GM23338 (cell line): Measurements from ENCODE around the gene WNT11. TPM values are rescaled to one million over a fixed set of nuclear protein-coding genes. Genes with fewer than 3 reads are reported as not detected.

Experiments
- ATAC-seq: fragments of 200-7000 bp; cut with Tn5 transposase; 3 replicates; pipeline ENCODE4 v1.9.1; 2020
- DNase-seq: peaks from one replicate; pipeline ENCODE4 v3.0.0-alpha.2; 2015; ENCODE audit warnings: low spot score
- H2AFZ ChIP-seq: fragments of 200-600 bp; sonication (generic); 2 replicates; pipeline ENCODE4 v1.8.0; 2016; ENCODE audit warnings: antibody characterized with exemption, mild to moderate bottlenecking, moderate library complexity
- H3F3A ChIP-seq: fragments of 200-600 bp; sonication (generic); replicated peaks from 2 replicates; pipeline ENCODE4 v1.8.0; 2017; ENCODE audit warnings: antibody characterized with exemption, mixed run types, low read depth
- H3K27ac ChIP-seq: fragments of 200-600 bp; sonication (generic); 2 replicates; pipeline ENCODE4 v1.6.1; 2016; ENCODE audit warnings: low read depth
- H3K27me3 ChIP-seq: fragments of 200-600 bp; sonication (generic); 2 replicates; pipeline ENCODE4 v1.8.0; 2016; ENCODE audit warnings: mild to moderate bottlenecking, mixed run types, moderate library complexity; ENCODE audit not compliant: insufficient read depth
- H3K36me3 ChIP-seq: fragments of 200-600 bp; sonication (generic); 2 replicates; pipeline ENCODE4 v1.8.0; 2016; ENCODE audit warnings: mild to moderate bottlenecking; ENCODE audit not compliant: insufficient read depth
- H3K4me1 ChIP-seq: fragments of 200-600 bp; sonication (generic); 2 replicates; pipeline ENCODE4 v1.8.0; 2016; ENCODE audit warnings: mild to moderate bottlenecking, moderate library complexity; ENCODE audit not compliant: insufficient read depth
- H3K4me2 ChIP-seq: fragments of 200-600 bp; sonication (generic); 2 replicates; pipeline ENCODE4 v1.7.1; 2017; ENCODE audit warnings: mixed run types
- H3K4me3 ChIP-seq: fragments of 200-600 bp; sonication (generic); 2 replicates; pipeline ENCODE4 v1.6.1; 2016; ENCODE audit warnings: mixed run types
- H3K79me2 ChIP-seq: fragments of 200-600 bp; sonication (generic); replicated peaks from 2 replicates; pipeline ENCODE4 v1.8.0; 2017; ENCODE audit warnings: mild to moderate bottlenecking; ENCODE audit not compliant: insufficient read depth
- H3K9me2 ChIP-seq: fragments of 200-600 bp; sonication (generic); 2 replicates; pipeline ENCODE4 v1.8.0; 2017; ENCODE audit not compliant: insufficient read depth
- H4K20me1 ChIP-seq: fragments of 200-600 bp; sonication (generic); replicated peaks from 2 replicates; pipeline ENCODE4 v1.8.0; 2017; ENCODE audit warnings: mild to moderate bottlenecking; ENCODE audit not compliant: insufficient read depth
- H3K27ac Mint-ChIP-seq: 2 replicates; pipeline ENCODE4 v1.8.0; 2020; ENCODE audit warnings: inconsistent platforms, mild to moderate bottlenecking, moderate library complexity, mixed read lengths
- H3K27me3 Mint-ChIP-seq: 3 replicates; pipeline ENCODE4 v1.8.0; 2022; ENCODE audit warnings: low read depth, mild to moderate bottlenecking, moderate library complexity, mixed read lengths, inconsistent platforms; ENCODE audit not compliant: insufficient read depth, poor library complexity
- H3K36me3 Mint-ChIP-seq: 3 replicates; pipeline ENCODE4 v1.8.0; 2021; ENCODE audit warnings: low read depth, mild to moderate bottlenecking, inconsistent platforms, moderate library complexity, mixed read lengths
- H3K4me1 Mint-ChIP-seq: 3 replicates; pipeline ENCODE4 v1.8.0; 2020; ENCODE audit warnings: mild to moderate bottlenecking, inconsistent platforms, mixed read lengths
- H3K4me3 Mint-ChIP-seq: 3 replicates; pipeline ENCODE4 v1.8.0; 2021; ENCODE audit warnings: moderate library complexity, mild to moderate bottlenecking, inconsistent platforms, mixed read lengths
- H3K9me3 Mint-ChIP-seq: 3 replicates; pipeline ENCODE4 v1.8.0; 2020; ENCODE audit warnings: moderate library complexity, mild to moderate bottlenecking, inconsistent platforms, mixed read lengths
- CREB1 ChIP-seq: fragments of 250-450 bp; sonication (Bioruptor Pico); IDR thresholded peaks from 2 replicates; pipeline ENCODE4 v1.5.0; 2020; ENCODE audit warnings: low read depth, mild to moderate bottlenecking, moderate library complexity
- ETS1 ChIP-seq: IDR thresholded peaks from 2 replicates; pipeline ENCODE4 v1.6.1; 2016; ENCODE audit warnings: antibody characterized with exemption
- EZH2 ChIP-seq: fragments of 200-600 bp; sonication (generic); IDR thresholded peaks from one replicate; pipeline ENCODE4 v1.8.0; 2017; ENCODE audit warnings: antibody characterized with exemption, mild to moderate bottlenecking, low read depth; ENCODE audit not compliant: unreplicated experiment
- EZH2phosphoT487 ChIP-seq: fragments of 200-600 bp; sonication (generic); IDR thresholded peaks from one replicate; pipeline ENCODE4 v1.8.1; 2018; ENCODE audit warnings: antibody characterized with exemption; ENCODE audit not compliant: unreplicated experiment
- JUNB ChIP-seq: IDR thresholded peaks from one replicate; pipeline ENCODE4 v1.6.1; 2016; ENCODE audit warnings: antibody characterized with exemption; ENCODE audit not compliant: unreplicated experiment
- NANOG ChIP-seq: IDR thresholded peaks from 2 replicates; pipeline ENCODE4 v1.6.1; 2016; ENCODE audit warnings: antibody characterized with exemption, borderline replicate concordance
- STAT1 ChIP-seq: IDR thresholded peaks from one replicate; pipeline ENCODE4 v1.6.1; 2016; ENCODE audit warnings: antibody characterized with exemption; ENCODE audit not compliant: unreplicated experiment
- ZNF114 ChIP-seq: fragments of 250-450 bp; sonication (Bioruptor Pico); IDR thresholded peaks from 2 replicates; pipeline ENCODE4 v1.5.0; 2020; ENCODE audit warnings: mild to moderate bottlenecking, moderate library complexity
- polyA plus RNA-seq: library from polyadenylated mRNA; unstranded; fragments of >200 nt; fragmentation: Nextera tagmentation; extraction: Ambion mirVana; gene quantifications from 2 replicates; pipeline ENCODE4 v1.2.1, GENCODE V29; 2016
- total RNA-seq: library from RNA; depleted of rRNA; stranded (reverse); fragments of >200 nt; shearing (Covaris generic); gene quantifications from 2 replicates; pipeline ENCODE4 v1.2.3, GENCODE V29; 2014
- TF ChIP-seq, protein P1 (sequence below), 2 experiments: fragments of 200-600 bp in 1 of 2; sonication (generic) in 1 of 2; conservative IDR thresholded peaks; 2 replicates each; pipeline versions ENCODE4 v1.5.1 to v1.6.1; 2016 to 2017; ENCODE audit warnings: antibody characterized with exemption in 2 of 2, low read depth in 2 of 2, mild to moderate bottlenecking in 2 of 2, moderate library complexity in 1 of 2

The WNT11 gene
- total and polyA plus RNA-seq, 2 experiments from 2014 or later: 0.44 to 0.56 TPM

GRCh38 chr11:76209973-76210930 is 4.0 kb upstream of the WNT11 start (continued):
- TF ChIP-seq ETS1 (no peak), JUNB (no peak), ZNF114 (CRISPR knock-in tag) (no peak), EZH2 (peak; percentile 66), NANOG (no peak), STAT1 (no peak), CREB1 (CRISPR knock-in tag) (no peak), EZH2phosphoT487 (peak; percentile 48)
- TF ChIP-seq, protein P1, sequence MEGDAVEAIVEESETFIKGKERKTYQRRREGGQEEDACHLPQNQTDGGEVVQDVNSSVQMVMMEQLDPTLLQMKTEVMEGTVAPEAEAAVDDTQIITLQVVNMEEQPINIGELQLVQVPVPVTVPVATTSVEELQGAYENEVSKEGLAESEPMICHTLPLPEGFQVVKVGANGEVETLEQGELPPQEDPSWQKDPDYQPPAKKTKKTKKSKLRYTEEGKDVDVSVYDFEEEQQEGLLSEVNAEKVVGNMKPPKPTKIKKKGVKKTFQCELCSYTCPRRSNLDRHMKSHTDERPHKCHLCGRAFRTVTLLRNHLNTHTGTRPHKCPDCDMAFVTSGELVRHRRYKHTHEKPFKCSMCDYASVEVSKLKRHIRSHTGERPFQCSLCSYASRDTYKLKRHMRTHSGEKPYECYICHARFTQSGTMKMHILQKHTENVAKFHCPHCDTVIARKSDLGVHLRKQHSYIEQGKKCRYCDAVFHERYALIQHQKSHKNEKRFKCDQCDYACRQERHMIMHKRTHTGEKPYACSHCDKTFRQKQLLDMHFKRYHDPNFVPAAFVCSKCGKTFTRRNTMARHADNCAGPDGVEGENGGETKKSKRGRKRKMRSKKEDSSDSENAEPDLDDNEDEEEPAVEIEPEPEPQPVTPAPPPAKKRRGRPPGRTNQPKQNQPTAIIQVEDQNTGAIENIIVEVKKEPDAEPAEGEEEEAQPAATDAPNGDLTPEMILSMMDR (conservative IDR thresholded peaks at IDR 0.05; ENCODE audit: low read depth in 2 of 2): no peak

DNA sequence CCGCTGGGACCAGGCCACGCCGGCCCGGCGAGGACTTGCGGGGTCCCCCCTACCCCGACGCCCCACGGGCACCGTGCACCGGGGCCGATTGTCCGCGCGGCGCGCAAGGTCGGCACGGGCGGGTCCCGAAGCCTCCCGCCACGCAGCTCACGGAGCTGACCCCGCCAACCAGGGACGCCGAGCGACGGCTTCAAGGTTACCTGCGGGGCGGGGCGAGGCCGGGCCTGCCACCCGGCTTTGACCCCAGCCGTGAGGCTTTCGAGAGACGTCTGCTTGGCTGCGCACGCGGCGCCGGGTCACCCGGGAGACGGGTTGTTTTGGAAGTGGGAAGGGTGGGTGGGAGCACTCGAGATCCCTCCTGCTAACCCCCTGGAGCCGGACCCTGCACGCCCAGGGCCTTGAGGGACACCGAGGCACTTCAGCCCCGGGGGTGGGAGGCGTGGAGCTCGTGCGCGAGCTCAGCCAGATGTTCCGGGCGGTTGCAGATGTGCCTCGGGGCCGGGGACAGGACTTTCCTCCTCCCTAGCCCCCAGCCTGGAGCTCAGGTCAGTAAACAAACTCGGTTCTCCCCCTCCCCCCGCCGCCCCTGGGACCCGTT is 3.2 kb upstream of the WNT11 start:
- Histone ChIP-seq H2AFZ (peak overlapping the region; percentile 98), H3F3A (no peaks in the 10 kb centered on the region), H3K79me2 (no peaks in the 10 kb centered on the region), H3K4me3 (peak overlapping the region; percentile 72), H3K27me3 (peaks cover 88% of the 10 kb centered on the region), H3K36me3 (no peaks in the 10 kb centered on the region), H3K9me2 (no peaks in the 10 kb centered on the region), H4K20me1 (peaks cover 2% of the 10 kb centered on the region; the same call in 1 of the 2 replicates), H3K4me2 (peak overlapping the region; percentile 96), H3K4me1 (peaks cover 25% of the 10 kb centered on the region; the same call in 1 of the 2 replicates), H3K27ac (no peak overlapping the region)
- H3K4me3 Mint-ChIP-seq: peak overlapping the region; percentile 70
- peaks cover 82% of the 10 kb centered on the region for H3K27me3 Mint-ChIP-seq
- no peaks in the 10 kb centered on the region; the same call in 2 of the 3 replicates for H3K9me3 Mint-ChIP-seq
- ATAC-seq (peak; percentile 4), DNase-seq (peak; percentile 65)
- no peak overlapping the region for H3K27ac Mint-ChIP-seq
- TF ChIP-seq ETS1: no peak
- peak; percentile 61 for TF ChIP-seq EZH2phosphoT487
- no peak for TF ChIP-seq NANOG
- TF ChIP-seq EZH2: peak; percentile 45
- TF ChIP-seq JUNB: no peak
- TF ChIP-seq CREB1 (CRISPR knock-in tag): no peak
- H3K4me1 Mint-ChIP-seq: peaks cover 27% of the 10 kb centered on the region
- no peaks in the 10 kb centered on the region for H3K36me3 Mint-ChIP-seq
